Right forelimb (tissue), 1 donor: ENCODE results near the gene C2orf78.
"Not testable (repeated sequence)": the region's sequence is repeated elsewhere in the genome, so short reads cannot be mapped to it uniquely, and the experiment has no call there.

Source experiments
- DNase-seq: peaks from one replicate; pipeline ENCODE4 v3.0.0-alpha.2; 2018

C2orf78 gene

GRCh38 chr2:73783883-73784282 is at the start of gene C2orf78:
Gene C2orf78, plus strand, starts transcription at chr2:73784183. Its CDS starts 127 bp downstream, at chr2:73784310.
- DNase-seq = not testable (repeated sequence)

- DNase-seq = no peak
These were observed 47.6 kb upstream of the C2orf78 start for GRCh38 chr2:73736378-73736777.

- DNase-seq = peak; percentile 98
These were observed 46.9 kb upstream of the C2orf78 start, which contains the start of gene TPRKB for GRCh38 chr2:73736855-73737779. Gene TPRKB, minus strand, starts transcription at chr2:73737345. Its CDS starts 2,776 bp downstream, at chr2:73734569.

GRCh38 chr2:73739101-73739500 is 44.9 kb upstream of the C2orf78 start:
- no peak for DNase-seq

GRCh38 chr2:73740767-73741166 is 43.2 kb upstream of the C2orf78 start:
- DNase-seq = no peak

GRCh38 chr2:73746015-73746876 is 37.7 kb upstream of the C2orf78 start:
- DNase-seq = no peak

GRCh38 chr2:73746877-73747208 is 37.1 kb upstream of the C2orf78 start:
- DNase-seq = no peak

- no peak for DNase-seq
These were observed 34.7 kb upstream of the C2orf78 start for GRCh38 chr2:73749314-73749713.

- not testable (repeated sequence) for DNase-seq
These were observed 29.7 kb upstream of the C2orf78 start for GRCh38 chr2:73754332-73754731.

- DNase-seq = no peak
These were observed 24.7 kb upstream of the C2orf78 start for GRCh38 chr2:73759285-73759764.

- DNase-seq = no peak
These were observed 24.1 kb upstream of the C2orf78 start for GRCh38 chr2:73759904-73760303.

- no peak for DNase-seq
These were observed 21.4 kb upstream of the C2orf78 start for GRCh38 chr2:73762571-73762970.

GRCh38 chr2:73764945-73765344 is 19.0 kb upstream of the C2orf78 start:
- no peak for DNase-seq

- DNase-seq = no peak
These were observed 17.6 kb upstream of the C2orf78 start for GRCh38 chr2:73766349-73766748.

- no peak for DNase-seq
These were observed 17.0 kb upstream of the C2orf78 start for GRCh38 chr2:73766994-73767393.

- DNase-seq = no peak
These were observed 13.3 kb upstream of the C2orf78 start for GRCh38 chr2:73770725-73771124.

GRCh38 chr2:73772819-73773218 is 11.2 kb upstream of the C2orf78 start:
- no peak for DNase-seq

GRCh38 chr2:73776381-73776780 is 7.6 kb upstream of the C2orf78 start:
- DNase-seq = no peak

GRCh38 chr2:73776869-73777519 is 7.0 kb upstream of the C2orf78 start:
- no peak for DNase-seq

GRCh38 chr2:73778867-73779466 is 5.0 kb upstream of the C2orf78 start:
- not testable (repeated sequence) for DNase-seq

GRCh38 chr2:73779467-73780236 is 4.3 kb upstream of the C2orf78 start, which contains the start of gene DUSP11:
Gene DUSP11, minus strand, starts transcription at chr2:73780103. Its CDS starts 129 bp downstream, at chr2:73779974.
- peak; percentile 96 for DNase-seq

GRCh38 chr2:73780237-73780582 is 3.8 kb upstream of the C2orf78 start:
- no peak for DNase-seq
